BJ (cell line): Measurements from ENCODE around the gene ANKRD2. TPM values are rescaled to one million over a fixed set of nuclear protein-coding genes. Genes with fewer than 3 reads are reported as not detected.

Experiments used
- CTCF ChIA-PET: fragments of 350-600 bp; formaldehyde crosslinking; extraction: SDS; loops from one replicate; lab custom pipeline; 2021; ENCODE audit warnings: antibody characterized with exemption, inconsistent platforms; lab: Yijun Ruan, JAX
- POLR2A ChIA-PET: fragments of 300-600 bp; sonication (Branson Sonifier 250); formaldehyde crosslinking; extraction: SDS; loops from one replicate; lab custom pipeline; 2021; ENCODE audit warnings: antibody characterized with exemption; lab: Charles Lee
- DNase-seq: peaks from one replicate; pipeline ENCODE4 v3.0.0-alpha.2; 2011; ENCODE audit warnings: low read depth
- H3K27me3 ChIP-seq: 2 replicates; pipeline ENCODE4 v1.6.0; 2011; ENCODE audit warnings: low read length; ENCODE audit not compliant: control insufficient read depth, insufficient read depth
- H3K36me3 ChIP-seq: 2 replicates; pipeline ENCODE4 v1.5.1; 2011; ENCODE audit warnings: low read length; ENCODE audit not compliant: control insufficient read depth, insufficient read depth
- H3K4me3 ChIP-seq: 2 replicates; pipeline ENCODE4 v1.5.1; 2011; ENCODE audit warnings: low read depth, mild to moderate bottlenecking, control low read depth, low read length
- polyA plus RNA-seq: library from polyadenylated mRNA; depleted of rRNA; stranded (reverse); fragments of >200 nt; gene quantifications from 2 replicates; pipeline ENCODE4 v1.2.3, GENCODE V29; 2011
- TF ChIP-seq, protein P1 (sequence below): IDR thresholded peaks from 2 replicates; pipeline ENCODE4 v1.5.1; 2011; ENCODE audit warnings: low read depth, mild to moderate bottlenecking, control low read depth, inconsistent platforms, low read length, moderate library complexity; ENCODE audit not compliant: insufficient read depth

The ANKRD2 gene
- polyA plus RNA-seq, 1 experiment = 0.37 TPM

DNA sequence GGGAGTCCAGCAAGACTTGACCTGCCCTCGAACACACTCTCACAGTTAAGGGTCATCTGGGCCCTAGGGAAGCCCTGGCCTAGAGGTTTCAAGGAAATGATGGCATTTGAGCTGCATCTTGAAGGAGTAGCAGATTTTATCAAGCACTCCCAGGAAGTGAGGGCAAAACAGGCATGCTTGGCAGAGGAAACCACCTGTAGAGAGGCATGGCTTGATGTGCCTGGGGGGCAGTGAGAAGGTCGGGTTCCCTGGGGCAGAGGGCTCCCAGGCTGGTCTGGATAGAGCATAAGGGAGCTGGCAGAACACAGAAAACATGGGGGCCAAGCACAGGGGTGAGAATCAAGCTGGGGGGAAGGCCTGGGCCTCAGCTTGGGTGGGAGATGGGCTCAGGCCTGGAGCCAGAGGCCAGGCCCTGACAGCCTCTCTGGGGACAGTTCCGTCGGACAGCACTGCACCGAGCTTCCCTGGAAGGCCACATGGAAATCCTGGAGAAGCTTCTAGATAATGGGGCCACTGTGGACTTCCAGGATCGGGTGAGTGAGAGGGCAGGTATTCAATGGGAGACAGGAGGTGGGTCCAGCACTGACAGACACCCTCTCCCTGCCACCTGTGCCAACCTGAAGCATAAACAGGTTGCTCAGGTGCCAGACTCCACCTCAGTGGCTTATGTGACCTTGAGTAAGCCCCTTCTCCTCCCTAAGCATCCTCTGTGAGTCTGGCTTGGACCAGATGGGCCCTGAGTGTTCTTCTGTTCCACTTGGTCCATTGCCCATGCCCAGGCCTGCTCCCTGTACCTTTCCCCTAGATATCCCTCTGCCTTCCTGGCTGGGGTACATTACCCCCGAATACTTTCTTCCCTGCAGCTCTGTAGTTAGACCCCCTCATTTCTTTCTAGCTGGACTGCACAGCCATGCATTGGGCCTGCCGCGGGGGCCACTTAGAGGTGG lies 8.1 kb downstream of the ANKRD2 start:
- ChIA-PET POLR2A (no interaction called here), CTCF (interaction anchor here (1.2 to 1.9 kb wide), 2 partner anchors 9 to 32 kb away, joined by 3 to 5 read pairs; no protein-coding TSS in a partner anchor)
- Histone ChIP-seq H3K27me3 (no peaks in the 10 kb centered on the region), H3K36me3 (no peaks in the 10 kb centered on the region), H3K4me3 (no peak overlapping the region)
- TF ChIP-seq, protein P1, sequence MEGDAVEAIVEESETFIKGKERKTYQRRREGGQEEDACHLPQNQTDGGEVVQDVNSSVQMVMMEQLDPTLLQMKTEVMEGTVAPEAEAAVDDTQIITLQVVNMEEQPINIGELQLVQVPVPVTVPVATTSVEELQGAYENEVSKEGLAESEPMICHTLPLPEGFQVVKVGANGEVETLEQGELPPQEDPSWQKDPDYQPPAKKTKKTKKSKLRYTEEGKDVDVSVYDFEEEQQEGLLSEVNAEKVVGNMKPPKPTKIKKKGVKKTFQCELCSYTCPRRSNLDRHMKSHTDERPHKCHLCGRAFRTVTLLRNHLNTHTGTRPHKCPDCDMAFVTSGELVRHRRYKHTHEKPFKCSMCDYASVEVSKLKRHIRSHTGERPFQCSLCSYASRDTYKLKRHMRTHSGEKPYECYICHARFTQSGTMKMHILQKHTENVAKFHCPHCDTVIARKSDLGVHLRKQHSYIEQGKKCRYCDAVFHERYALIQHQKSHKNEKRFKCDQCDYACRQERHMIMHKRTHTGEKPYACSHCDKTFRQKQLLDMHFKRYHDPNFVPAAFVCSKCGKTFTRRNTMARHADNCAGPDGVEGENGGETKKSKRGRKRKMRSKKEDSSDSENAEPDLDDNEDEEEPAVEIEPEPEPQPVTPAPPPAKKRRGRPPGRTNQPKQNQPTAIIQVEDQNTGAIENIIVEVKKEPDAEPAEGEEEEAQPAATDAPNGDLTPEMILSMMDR = no peak
- DNase-seq = no peak

DNA sequence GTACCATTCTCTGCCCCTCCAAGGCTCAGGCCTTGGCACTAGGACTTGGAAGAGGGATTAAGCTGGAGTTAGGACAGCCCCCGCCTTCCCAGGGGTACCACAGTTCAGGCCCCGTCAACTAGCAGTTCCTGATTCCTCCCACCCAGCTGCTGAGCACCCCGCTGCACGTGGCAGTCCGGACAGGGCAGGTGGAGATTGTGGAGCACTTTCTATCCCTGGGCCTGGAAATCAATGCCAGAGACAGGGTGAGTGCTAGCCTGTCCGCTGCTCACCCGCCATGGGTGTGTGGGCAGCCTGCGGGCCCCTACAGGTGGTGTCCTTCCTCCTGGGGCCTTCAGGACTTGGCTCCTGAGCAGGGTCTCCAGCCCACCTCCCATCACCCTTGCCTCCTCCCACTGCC lies 9.6 kb downstream of the ANKRD2 start:
- CTCF ChIA-PET = interaction anchor here (1.9 kb wide), 1 partner anchor 10 kb away, joined by 5 read pairs; no protein-coding TSS in a partner anchor

DNA sequence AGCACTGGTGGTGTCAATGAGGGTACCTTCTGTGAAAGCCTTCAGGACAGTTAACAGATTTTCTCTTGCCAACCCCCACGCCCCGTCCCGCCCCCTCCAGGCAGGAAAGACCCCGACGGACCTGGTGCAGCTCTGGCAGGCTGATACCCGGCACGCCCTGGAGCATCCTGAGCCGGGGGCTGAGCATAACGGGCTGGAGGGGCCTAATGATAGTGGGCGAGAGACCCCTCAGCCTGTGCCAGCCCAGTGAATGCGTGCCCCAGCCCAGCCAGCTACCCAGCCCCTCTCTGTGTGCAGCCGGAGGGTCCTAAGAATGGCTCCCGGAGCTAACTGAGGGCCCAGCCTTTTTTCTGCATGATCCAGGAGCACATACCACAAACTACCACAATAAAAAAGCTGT lies 10.9 kb downstream of the ANKRD2 start:
- no peak overlapping the region for H3K4me3 ChIP-seq
- TF ChIP-seq, protein P1 = no peak
- CTCF ChIA-PET = interaction anchor here (0.6 to 3.7 kb wide), 3 partner anchors 9 to 18 kb away, joined by 3 to 16 read pairs (median 3); partner anchors contain the start of gene ANKRD2
- DNase-seq = no peak
- no peaks in the 10 kb centered on the region for H3K27me3 ChIP-seq
- POLR2A ChIA-PET = no interaction called here
- no peaks in the 10 kb centered on the region for H3K36me3 ChIP-seq

More for the DNA sequence above, 9.6 kb downstream of the ANKRD2 start:
- Histone ChIP-seq H3K4me3 (no peak overlapping the region), H3K27me3 (no peaks in the 10 kb centered on the region), H3K36me3 (no peaks in the 10 kb centered on the region)
- POLR2A ChIA-PET = interaction anchor here (0.6 kb wide), 1 partner anchor 83 kb away, joined by 7 read pairs; no protein-coding TSS in a partner anchor
- DNase-seq = no peak
- TF ChIP-seq, protein P1 = no peak

DNA sequence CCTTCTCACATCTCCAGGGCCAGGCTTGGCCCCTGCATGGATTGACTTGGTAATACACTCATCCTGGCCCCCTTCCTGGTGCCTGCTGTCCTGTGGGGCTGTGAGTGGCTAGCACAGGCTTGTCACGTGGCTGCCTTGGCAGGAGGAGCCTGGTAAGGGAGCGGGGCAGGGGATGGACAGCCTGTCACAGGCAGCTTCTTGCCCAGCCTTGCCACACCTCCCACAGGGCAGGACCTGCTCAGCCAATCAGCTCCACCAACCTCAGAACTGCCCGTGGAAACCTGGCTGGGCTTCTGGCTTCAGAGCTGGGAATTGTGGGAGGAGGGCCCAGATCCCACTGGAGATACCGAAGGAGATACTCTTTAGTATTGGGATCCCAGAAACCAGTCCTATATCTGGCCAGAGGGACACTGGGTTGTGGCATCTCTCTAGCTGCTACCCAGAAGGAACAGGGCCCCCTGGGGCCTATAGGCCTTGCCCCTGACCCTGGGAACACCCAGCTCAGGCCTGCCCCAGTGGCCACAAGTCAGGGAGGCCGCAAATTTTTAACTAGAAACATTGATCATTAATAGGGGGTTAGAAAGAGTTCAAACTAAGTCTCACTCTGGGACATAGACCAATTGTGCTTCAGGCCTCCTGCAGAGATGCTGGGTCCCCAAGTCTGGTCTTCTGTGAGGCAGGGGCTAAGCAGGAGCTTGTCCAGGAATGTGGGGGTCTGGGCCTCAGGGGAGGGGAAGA lies 11.7 kb downstream of the ANKRD2 start, which contains the start of gene HOGA1:
Gene HOGA1, plus strand, starts transcription at position 330 of the 738 bp plus-strand sequence. Its CDS starts 315 bp downstream, at position 645.
- no peak for DNase-seq
- Histone ChIP-seq H3K36me3 (no peaks in the 10 kb centered on the region), H3K4me3 (no peak within 1 kb of the TSS), H3K27me3 (no peaks in the 10 kb centered on the region)
- POLR2A ChIA-PET = no interaction called here
- CTCF ChIA-PET = interaction anchor here (0.6 to 3.7 kb wide), 4 partner anchors 10 to 139 kb away, joined by 3 to 16 read pairs (median 4); partner anchors contain the start of gene ANKRD2
- TF ChIP-seq, protein P1 = no peak
